Smooth muscle cell (in vitro differentiated cells): ENCODE measurements around the gene TTLL9. TPM values are rescaled to one million over a fixed set of nuclear protein-coding genes. Genes with fewer than 3 reads are reported as not detected.
A peak's percentile ranks its signal among the peaks of the same experiment; 100 is the strongest.

Experiments
- DNase-seq: peaks from one replicate; lab custom pipeline; 2025; ENCODE audit not compliant: unreplicated experiment; lab: John Stamatoyannopoulos, UW
- H2AFZ ChIP-seq: fragments of 200-600 bp; sonication (generic); 2 replicates; pipeline ENCODE4 v1.6.0; 2016; ENCODE audit warnings: antibody characterized with exemption, low read depth, mild to moderate bottlenecking
- H3F3A ChIP-seq: fragments of 200-600 bp; sonication (generic); 2 replicates; pipeline ENCODE4 v1.6.0; 2017; ENCODE audit warnings: antibody characterized with exemption, low read depth
- H3K27ac ChIP-seq: fragments of 200-600 bp; sonication (generic); 2 replicates; pipeline ENCODE4 v1.5.1; 2016; ENCODE audit warnings: low read depth, mild to moderate bottlenecking
- H3K27me3 ChIP-seq: fragments of 200-600 bp; sonication (generic); 2 replicates; pipeline ENCODE4 v1.6.1; 2016; ENCODE audit warnings: low read depth, mild to moderate bottlenecking
- H3K36me3 ChIP-seq: fragments of 200-600 bp; sonication (generic); 2 replicates; pipeline ENCODE4 v1.5.1; 2016; ENCODE audit warnings: low read depth
- H3K4me1 ChIP-seq: fragments of 200-600 bp; sonication (generic); 2 replicates; pipeline ENCODE4 v1.5.1; 2016; ENCODE audit warnings: low read depth
- H3K4me2 ChIP-seq: fragments of 200-600 bp; sonication (generic); 2 replicates; pipeline ENCODE4 v1.6.0; 2016; ENCODE audit warnings: mild to moderate bottlenecking
- H3K4me3 ChIP-seq: fragments of 200-600 bp; sonication (generic); 2 replicates; pipeline ENCODE4 v1.5.1; 2016; ENCODE audit warnings: mild to moderate bottlenecking
- H3K79me2 ChIP-seq: fragments of 200-600 bp; sonication (generic); 2 replicates; pipeline ENCODE4 v1.6.0; 2016; ENCODE audit warnings: low read depth, mild to moderate bottlenecking
- H3K9ac ChIP-seq: fragments of 200-600 bp; sonication (generic); 2 replicates; pipeline ENCODE4 v1.6.0; 2016; ENCODE audit warnings: low read depth
- H3K9me3 ChIP-seq: fragments of 200-600 bp; sonication (generic); replicated peaks from 2 replicates; pipeline ENCODE4 v1.5.1; 2016; ENCODE audit warnings: low read depth
- H4K20me1 ChIP-seq: fragments of 200-600 bp; sonication (generic); 2 replicates; pipeline ENCODE4 v1.6.0; 2016; ENCODE audit warnings: low read depth
- CTCF ChIP-seq: fragments of 200-600 bp; sonication (generic); IDR thresholded peaks from 2 replicates; pipeline ENCODE4 v1.5.1; 2017; ENCODE audit warnings: borderline replicate concordance, mild to moderate bottlenecking, antibody characterized with exemption; ENCODE audit not compliant: insufficient read depth, poor library complexity, severe bottlenecking
- WGBS: methylation state at CpG from one replicate; pipeline ENCODE4 v1.1.7; 2016; ENCODE audit warnings: low lambda C conversion rate; 5-methylcytosine and 5-hydroxymethylcytosine counted together
- polyA plus RNA-seq: library from polyadenylated mRNA; unstranded; fragments of >200 nt; fragmentation: Nextera tagmentation; extraction: Ambion mirVana; gene quantifications from 2 replicates; pipeline ENCODE4 v1.2.1, GENCODE V29; 2016
- total RNA-seq: library from RNA; depleted of rRNA; stranded (reverse); fragments of >200 nt; gene quantifications from 2 replicates; pipeline ENCODE4 v1.2.3, GENCODE V29; 2014

Gene TTLL9
- total and polyA plus RNA-seq, 2 experiments from 2014 or later: 0.13 TPM; not detected in 1

GRCh38 chr20:31841928-31842327 is 28.5 kb upstream of the TTLL9 start:
- DNase-seq: no peak
- Histone ChIP-seq H3K4me2 (peak overlapping the region; percentile 61), H3F3A (peaks cover 15% of the 10 kb centered on the region), H2AFZ (no peak overlapping the region), H3K4me1 (peaks cover 53% of the 10 kb centered on the region), H4K20me1 (no peaks in the 10 kb centered on the region), H3K27me3 (no peaks in the 10 kb centered on the region), H3K9ac (no peak overlapping the region), H3K4me3 (no peak overlapping the region), H3K27ac (no peak overlapping the region), H3K36me3 (no peaks in the 10 kb centered on the region), H3K79me2 (no peaks in the 10 kb centered on the region), H3K9me3 (no peaks in the 10 kb centered on the region)
- no peak for TF ChIP-seq CTCF
- WGBS: 69% methylated on average over 8 of the region's 8 CpGs

- Histone ChIP-seq H3K79me2 (no peaks in the 10 kb centered on the region), H3K4me2 (peak overlapping the region; percentile 61), H3K4me1 (peaks cover 46% of the 10 kb centered on the region), H3F3A (peaks cover 8% of the 10 kb centered on the region), H3K9me3 (no peaks in the 10 kb centered on the region), H3K9ac (peak overlapping the region; percentile 12), H3K27me3 (no peaks in the 10 kb centered on the region), H4K20me1 (no peaks in the 10 kb centered on the region), H3K36me3 (no peaks in the 10 kb centered on the region), H3K27ac (no peak overlapping the region), H2AFZ (peak overlapping the region; percentile 24), H3K4me3 (no peak overlapping the region)
- no peak for TF ChIP-seq CTCF
- DNase-seq: no peak
- 47% methylated on average over 12 of the region's 12 CpGs for WGBS
Observed at GRCh38 chr20:31842471-31843157, 27.8 kb upstream of the TTLL9 start.

- Histone ChIP-seq H3K9me3 (no peaks in the 10 kb centered on the region), H3K9ac (no peak overlapping the region), H2AFZ (no peak overlapping the region), H3F3A (peaks cover 7% of the 10 kb centered on the region), H3K79me2 (no peaks in the 10 kb centered on the region), H3K4me1 (peaks cover 39% of the 10 kb centered on the region), H3K27ac (no peak overlapping the region), H3K27me3 (no peaks in the 10 kb centered on the region), H4K20me1 (no peaks in the 10 kb centered on the region), H3K36me3 (no peaks in the 10 kb centered on the region), H3K4me3 (no peak overlapping the region), H3K4me2 (peak overlapping the region; percentile 61)
- no peak for DNase-seq
- TF ChIP-seq CTCF: no peak
- WGBS: 78% methylated on average over 6 of the region's 6 CpGs
Observed at GRCh38 chr20:31843288-31843687, 27.1 kb upstream of the TTLL9 start.

DNA sequence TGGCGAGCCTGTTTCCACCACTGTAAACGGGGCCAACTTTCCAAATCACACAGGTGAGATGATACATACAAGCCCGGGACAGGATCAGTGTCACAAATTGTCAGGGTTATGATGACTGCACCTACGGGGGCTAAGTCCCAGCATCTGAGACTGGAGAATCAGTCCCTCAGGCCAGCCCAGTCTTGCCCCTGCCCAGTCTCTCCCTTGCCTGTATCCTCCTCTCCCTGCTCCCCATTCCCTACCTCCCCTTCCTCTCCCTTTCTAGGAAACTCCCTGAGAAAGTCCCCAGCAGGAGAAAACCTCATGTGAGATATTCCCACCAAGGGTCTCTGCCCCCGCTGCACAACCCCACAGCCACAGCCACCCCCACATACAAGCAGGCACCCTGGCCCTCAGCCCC is 26.6 kb upstream of the TTLL9 start:
- H3K27ac ChIP-seq: no peak overlapping the region
- H3K9me3 ChIP-seq: no peaks in the 10 kb centered on the region
- no peak overlapping the region for H3K4me3 ChIP-seq
- no peaks in the 10 kb centered on the region for H3K36me3 ChIP-seq
- no peak for DNase-seq
- 90% methylated on average over 5 of the region's 5 CpGs for WGBS
- H4K20me1 ChIP-seq: no peaks in the 10 kb centered on the region
- H3K27me3 ChIP-seq: peaks cover 5% of the 10 kb centered on the region
- H2AFZ ChIP-seq: no peak overlapping the region
- H3K79me2 ChIP-seq: no peaks in the 10 kb centered on the region
- H3K4me2 ChIP-seq: no peak overlapping the region
- no peak overlapping the region for H3K9ac ChIP-seq
- H3F3A ChIP-seq: peaks cover 4% of the 10 kb centered on the region
- no peak for TF ChIP-seq CTCF
- H3K4me1 ChIP-seq: peaks cover 38% of the 10 kb centered on the region
